C4-2B (cell line): ENCODE measurements around the gene TSHZ3.

ENCODE experiments used
- H3K27ac ChIP-seq: fragments of 450-650 bp; 2 replicates; pipeline ENCODE4 v1.5.1; 2017
- ZFX ChIP-seq: fragments of 450-650 bp; IDR thresholded peaks from 2 replicates; pipeline ENCODE4 v1.6.1; 2017
- TF ChIP-seq, protein P1 (sequence below): fragments of 450-650 bp; conservative IDR thresholded peaks from 2 replicates; pipeline ENCODE4 v1.5.1; 2017; ENCODE audit warnings: mild to moderate bottlenecking

Gene TSHZ3

DNA sequence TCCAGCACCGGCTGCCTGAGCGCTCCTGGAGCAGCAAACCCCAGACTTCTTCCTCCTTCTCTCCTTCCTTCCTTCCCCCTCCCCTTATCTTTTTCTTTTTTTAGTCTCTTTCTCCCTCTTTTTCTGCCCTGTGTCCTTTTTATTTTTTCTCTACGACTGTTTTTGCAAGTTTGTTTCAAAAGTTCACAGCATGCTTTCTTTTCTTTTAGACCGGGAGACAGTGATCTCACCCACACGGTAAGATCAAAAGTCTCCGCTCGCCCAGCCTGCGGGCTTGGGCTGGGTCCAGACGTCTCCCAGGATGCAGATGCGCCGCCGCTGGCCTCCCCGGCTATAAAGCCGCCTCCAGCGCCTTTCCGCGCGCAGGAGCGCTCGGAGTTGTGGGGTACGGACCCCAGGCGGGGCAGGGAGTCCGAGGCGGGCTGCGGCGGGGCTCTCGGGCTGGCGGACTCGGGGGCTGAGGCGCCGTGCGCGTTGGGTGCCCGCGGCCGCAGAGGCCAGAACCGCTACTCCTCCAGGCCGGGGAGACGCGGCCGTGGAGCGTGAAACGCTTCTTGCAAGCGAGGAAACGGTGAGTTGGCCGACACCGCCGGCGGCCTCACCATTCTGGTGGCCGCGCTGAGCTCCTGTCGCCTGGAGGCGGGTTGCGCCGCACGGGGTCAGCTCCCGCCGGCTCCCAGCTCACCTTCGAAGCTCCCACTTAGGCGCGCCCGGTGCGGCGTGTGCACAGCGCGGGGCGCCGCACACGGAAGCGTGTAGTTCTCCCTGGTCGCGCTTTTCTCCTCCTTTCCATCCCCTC lies 2.0 kb upstream of the TSHZ3 start:
- no peak for TF ChIP-seq ZFX
- TF ChIP-seq, protein P1, sequence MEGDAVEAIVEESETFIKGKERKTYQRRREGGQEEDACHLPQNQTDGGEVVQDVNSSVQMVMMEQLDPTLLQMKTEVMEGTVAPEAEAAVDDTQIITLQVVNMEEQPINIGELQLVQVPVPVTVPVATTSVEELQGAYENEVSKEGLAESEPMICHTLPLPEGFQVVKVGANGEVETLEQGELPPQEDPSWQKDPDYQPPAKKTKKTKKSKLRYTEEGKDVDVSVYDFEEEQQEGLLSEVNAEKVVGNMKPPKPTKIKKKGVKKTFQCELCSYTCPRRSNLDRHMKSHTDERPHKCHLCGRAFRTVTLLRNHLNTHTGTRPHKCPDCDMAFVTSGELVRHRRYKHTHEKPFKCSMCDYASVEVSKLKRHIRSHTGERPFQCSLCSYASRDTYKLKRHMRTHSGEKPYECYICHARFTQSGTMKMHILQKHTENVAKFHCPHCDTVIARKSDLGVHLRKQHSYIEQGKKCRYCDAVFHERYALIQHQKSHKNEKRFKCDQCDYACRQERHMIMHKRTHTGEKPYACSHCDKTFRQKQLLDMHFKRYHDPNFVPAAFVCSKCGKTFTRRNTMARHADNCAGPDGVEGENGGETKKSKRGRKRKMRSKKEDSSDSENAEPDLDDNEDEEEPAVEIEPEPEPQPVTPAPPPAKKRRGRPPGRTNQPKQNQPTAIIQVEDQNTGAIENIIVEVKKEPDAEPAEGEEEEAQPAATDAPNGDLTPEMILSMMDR: no peak

DNA sequence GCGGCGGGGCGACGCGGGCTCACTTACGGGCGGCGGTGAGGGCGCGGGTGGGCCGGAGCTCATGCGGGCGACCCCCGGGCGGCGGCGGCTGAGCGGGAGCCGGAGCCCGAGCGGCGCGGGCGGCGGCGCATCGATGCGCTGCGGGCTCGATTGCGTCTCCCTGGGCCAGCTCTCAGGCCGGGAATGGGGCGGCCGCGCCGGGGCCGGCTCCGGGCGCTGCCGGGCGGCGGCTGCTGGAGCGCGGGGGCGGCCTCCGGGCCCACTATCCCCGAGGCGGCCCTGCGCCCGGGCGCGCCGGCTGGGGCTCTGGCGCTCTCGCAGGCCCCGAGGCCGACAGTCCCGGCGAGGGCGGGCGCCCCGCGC lies 1.4 kb upstream of the TSHZ3 start:
- TF ChIP-seq, protein P1: no peak
- TF ChIP-seq ZFX: peak; percentile 40; the same call in 1 of the 2 replicates
- peak overlapping the region; percentile 19; the same call in 1 of the 2 replicates for H3K27ac ChIP-seq

More for the DNA sequence above, 2.0 kb upstream of the TSHZ3 start:
- peak overlapping the region; percentile 19; the same call in 1 of the 2 replicates for H3K27ac ChIP-seq

GRCh38 chr19:31350033-31350692 lies 927 bp upstream of the TSHZ3 start:
- peak overlapping the region; percentile 19; the same call in 1 of the 2 replicates for H3K27ac ChIP-seq

DNA sequence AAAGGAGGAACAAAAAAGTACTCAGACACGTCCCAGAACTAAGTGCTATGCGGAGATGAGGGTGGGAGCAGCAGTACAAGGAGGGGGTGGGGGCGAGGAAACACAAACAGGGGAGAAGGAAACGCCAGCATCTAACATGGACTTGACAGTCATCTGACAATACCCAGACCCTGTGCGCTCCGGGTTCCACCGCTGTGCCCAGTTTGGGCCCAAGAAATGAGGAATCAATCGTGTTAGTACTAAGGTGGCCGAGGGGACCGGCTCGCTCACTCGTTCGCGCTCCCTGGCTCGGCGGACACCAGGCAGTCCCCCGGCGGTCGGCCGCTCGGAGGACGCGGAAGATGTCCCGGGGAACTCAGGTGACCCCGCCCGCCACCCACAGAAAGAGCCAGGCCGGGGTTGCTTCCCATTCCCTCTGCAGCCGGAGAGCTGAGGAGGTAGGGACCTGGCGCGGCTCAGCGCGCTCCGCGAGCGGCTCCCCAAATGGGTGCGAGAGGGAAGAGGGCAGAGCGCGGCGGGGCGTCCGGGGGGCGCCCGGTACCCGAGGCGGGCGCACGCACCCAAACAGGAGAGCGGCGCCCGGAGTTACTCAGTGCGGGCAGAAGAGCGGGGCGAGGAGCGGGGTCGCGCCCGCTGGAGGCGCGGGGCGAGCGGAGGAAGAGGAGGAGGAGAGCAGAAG lies 616 bp downstream of the TSHZ3 start:
- TF ChIP-seq ZFX: no peak
- TF ChIP-seq, protein P1: no peak
- H3K27ac ChIP-seq: no peak overlapping the region

More at GRCh38 chr19:31350033-31350692, 927 bp upstream of the TSHZ3 start:
- TF ChIP-seq ZFX: no peak
- TF ChIP-seq, protein P1: no peak

- no peak overlapping the region for H3K27ac ChIP-seq
- TF ChIP-seq ZFX: no peak
- TF ChIP-seq, protein P1: no peak
Observed at GRCh38 chr19:31347828-31348392, 1.3 kb downstream of the TSHZ3 start.

DNA sequence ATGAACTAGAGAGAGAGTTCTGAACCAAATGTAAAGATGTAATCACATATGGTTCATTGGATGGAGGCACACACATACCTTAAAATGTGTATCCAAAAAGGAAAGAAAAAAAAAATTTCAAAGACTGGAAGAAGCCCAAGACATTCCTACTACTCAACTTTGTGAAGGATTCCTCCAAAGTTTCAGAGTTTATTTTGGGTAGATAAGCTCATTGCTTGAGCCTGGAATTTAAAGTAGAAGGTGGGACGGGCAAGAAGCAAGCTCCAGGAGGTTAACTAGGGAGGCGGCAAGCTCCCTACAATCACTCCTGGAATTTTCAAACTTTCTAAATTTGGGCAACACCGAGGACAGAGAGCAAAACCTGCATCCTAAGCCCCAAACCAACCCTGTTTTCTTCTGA lies 1.9 kb downstream of the TSHZ3 start:
- TF ChIP-seq ZFX: no peak
- no peak overlapping the region for H3K27ac ChIP-seq

GRCh38 chr19:31346184-31347059 lies 2.8 kb downstream of the TSHZ3 start:
- no peak for TF ChIP-seq ZFX
- TF ChIP-seq, protein P1: no peak
- H3K27ac ChIP-seq: no peak overlapping the region
